ENCODE results near the gene PMM2.
"Not testable (repeated sequence)": the region's sequence is repeated elsewhere in the genome, so short reads cannot be mapped to it uniquely, and the experiment has no call there.

The PMM2 gene

DNA sequence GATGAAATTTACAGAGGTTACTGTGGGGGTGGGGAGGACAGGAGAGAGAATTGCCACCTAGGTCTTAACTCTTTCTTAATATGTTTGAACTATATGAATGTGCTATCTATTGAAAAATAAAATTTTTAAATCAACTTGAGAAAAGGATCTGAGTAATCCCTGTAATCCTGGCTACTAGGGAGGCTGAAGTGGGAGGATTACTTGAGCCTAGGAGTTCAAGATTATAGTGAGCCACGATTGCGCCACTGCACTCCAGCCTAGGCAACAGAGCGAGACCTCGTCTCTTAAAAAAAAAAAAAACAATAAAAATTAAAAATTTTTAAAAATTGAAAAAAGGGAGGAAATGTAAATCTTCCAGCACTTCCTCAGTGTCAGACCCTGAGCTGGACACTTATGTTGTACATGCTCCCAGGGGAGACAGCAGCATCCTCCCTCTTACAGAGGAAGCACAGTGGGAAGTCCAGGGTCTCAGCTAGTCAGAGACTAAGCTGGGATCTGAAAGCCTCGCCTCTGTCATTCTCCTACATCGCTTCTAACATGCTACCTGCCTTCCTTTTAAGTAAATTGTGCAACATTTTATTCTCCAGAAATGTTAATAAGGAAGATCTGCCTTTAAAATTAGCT lies 21.9 kb downstream of the PMM2 start:
- DNase-seq: no peak

GRCh38 chr16:8822403-8822802 lies 24.8 kb downstream of the PMM2 start:
- no peak for DNase-seq

- no peak for DNase-seq
Observed at GRCh38 chr16:8826278-8826879, 28.7 kb downstream of the PMM2 start.

GRCh38 chr16:8828541-8829165 lies 31.0 kb downstream of the PMM2 start:
- DNase-seq: no peak

GRCh38 chr16:8831450-8831849 lies 33.8 kb downstream of the PMM2 start:
- no peak for DNase-seq

GRCh38 chr16:8831871-8832716 lies 34.5 kb downstream of the PMM2 start:
- no peak for DNase-seq

DNA sequence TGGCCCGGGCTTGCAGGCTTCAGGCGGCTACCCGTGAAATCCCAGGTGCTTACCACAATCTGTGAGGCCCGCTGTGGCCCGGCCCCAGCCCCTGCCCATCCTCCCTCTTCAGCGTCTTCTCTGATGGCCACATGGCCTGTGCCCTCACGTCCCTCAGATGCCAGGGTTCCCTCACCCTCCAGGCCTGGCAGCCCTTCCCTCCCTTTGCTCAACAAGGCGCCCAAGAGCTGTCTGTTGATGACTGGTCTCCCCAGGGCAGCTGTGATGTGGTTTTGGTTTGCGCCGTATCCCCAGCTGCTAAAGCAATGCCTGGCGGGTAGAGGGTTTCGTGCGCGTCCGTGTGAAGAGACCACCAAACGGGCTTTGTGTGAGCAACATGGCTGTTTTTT lies 35.1 kb downstream of the PMM2 start:
- no peak for DNase-seq

GRCh38 chr16:8836797-8837196 lies 39.2 kb downstream of the PMM2 start:
- DNase-seq: not testable (repeated sequence)

GRCh38 chr16:8837594-8837993 lies 40.0 kb downstream of the PMM2 start:
- DNase-seq: not testable (repeated sequence)

- not testable (repeated sequence) for DNase-seq
Observed at GRCh38 chr16:8842016-8842415, 44.4 kb downstream of the PMM2 start.

- not testable (repeated sequence) for DNase-seq
Observed at GRCh38 chr16:8843296-8843695, 45.7 kb downstream of the PMM2 start.

DNA sequence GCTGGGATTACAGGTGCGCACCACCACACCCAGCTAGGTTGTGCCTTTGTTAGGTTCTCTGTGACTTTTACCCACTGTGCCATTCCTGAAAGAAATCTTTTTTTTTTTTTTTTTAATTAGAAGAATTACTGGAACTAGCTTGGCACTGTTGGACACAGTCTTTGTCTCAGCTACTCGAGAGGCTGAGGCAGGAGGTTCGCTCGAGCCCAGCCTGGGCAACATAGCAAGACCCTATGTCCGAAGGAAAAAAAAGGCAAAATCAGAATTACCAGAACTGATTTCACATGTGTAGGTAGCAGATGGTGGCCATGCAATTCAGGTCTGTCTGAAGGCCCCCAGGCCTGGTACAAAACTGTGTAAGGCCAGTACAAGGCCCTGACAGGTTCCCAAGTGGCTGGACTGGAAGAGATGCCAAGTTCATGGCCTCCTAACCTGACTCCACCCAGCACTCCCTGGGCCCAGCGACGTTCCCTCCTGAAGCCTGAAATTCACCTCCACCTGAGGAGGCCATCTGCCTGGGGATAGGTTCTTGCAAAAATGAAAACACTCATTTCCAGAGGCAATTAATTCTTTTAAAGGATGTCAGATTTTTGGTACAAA lies 48.2 kb downstream of the PMM2 start:
- DNase-seq: no peak

GRCh38 chr16:8846401-8846932 lies 48.8 kb downstream of the PMM2 start:
- no peak for DNase-seq

DNA sequence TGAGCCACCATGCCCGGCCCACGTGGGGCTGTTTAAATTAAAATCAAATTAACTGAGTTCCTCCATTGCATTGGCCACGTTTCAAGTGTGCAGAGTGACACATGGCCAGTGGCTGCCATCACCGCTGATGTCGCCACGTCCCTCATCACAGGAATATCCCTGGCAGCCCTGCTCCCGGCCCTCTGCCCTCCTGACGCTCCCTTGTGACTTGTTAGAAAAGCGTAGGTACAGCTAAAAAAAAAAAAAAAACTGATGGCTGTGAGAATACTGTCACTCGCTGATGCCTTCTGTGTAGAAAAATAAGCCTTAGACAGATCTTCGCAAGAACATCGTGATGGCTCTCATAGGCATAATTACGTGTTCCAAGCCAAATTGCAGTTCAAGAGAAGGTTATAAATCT lies 49.5 kb downstream of the PMM2 start:
- no peak for DNase-seq

DNA sequence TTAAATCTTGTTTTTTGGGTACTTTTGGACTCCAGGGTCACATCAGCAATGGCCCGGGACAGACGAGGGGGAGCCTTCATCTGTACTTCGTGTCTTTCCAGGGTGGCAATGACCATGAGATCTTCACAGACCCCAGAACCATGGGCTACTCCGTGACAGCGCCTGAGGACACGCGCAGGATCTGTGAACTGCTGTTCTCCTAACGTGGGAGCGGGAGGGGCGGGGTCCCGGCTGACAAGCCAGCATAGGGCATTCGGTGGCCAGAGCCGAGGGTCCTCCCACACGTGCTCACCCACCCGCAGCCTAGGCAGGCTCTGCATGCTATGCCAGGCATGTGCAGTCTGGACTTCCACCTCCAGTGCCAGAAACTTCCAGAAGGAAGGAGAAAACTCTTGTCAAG lies 50.0 kb downstream of the PMM2 start:
- no peak for DNase-seq

DNA sequence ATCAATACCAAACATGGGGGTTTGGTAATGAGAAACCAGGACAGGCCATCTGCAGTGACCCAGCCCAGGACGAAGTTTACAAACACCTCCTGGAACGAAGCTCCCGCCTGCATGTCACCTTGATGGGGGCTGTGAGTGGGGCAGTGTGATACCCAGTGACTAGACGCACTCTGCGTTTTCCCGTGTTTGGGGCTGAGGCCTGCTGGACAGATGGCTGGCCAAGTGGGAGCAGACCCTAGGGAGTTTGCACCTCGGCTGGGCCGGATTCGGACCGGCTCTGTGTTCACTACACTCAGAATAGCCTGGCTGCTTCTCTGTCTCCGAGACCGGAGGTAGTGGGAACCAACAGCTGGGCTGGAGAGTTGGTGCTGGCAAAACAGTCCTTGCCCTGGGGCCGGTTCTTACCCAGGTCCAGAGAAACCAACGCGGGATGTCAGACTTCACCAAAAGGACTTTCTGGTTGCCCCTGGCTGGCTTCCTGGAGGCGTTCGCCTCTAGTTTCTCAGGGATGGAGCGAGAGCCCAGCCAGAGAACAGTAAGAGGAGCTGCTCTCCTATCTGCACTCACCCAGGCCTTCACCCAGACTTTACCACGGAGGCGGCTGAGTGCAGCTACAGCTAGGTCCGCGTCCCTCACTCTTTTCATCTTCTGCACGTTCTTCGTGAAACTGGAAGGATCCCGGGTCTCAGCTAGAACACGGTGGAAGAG lies 50.7 kb downstream of the PMM2 start:
- DNase-seq: no peak

GRCh38 chr16:8848939-8849391 lies 51.3 kb downstream of the PMM2 start:
- no peak for DNase-seq

GRCh38 chr16:8849411-8850011 lies 51.9 kb downstream of the PMM2 start:
- no peak for DNase-seq

- DNase-seq: no peak
Observed at GRCh38 chr16:8850279-8850885, 52.7 kb downstream of the PMM2 start.

DNA sequence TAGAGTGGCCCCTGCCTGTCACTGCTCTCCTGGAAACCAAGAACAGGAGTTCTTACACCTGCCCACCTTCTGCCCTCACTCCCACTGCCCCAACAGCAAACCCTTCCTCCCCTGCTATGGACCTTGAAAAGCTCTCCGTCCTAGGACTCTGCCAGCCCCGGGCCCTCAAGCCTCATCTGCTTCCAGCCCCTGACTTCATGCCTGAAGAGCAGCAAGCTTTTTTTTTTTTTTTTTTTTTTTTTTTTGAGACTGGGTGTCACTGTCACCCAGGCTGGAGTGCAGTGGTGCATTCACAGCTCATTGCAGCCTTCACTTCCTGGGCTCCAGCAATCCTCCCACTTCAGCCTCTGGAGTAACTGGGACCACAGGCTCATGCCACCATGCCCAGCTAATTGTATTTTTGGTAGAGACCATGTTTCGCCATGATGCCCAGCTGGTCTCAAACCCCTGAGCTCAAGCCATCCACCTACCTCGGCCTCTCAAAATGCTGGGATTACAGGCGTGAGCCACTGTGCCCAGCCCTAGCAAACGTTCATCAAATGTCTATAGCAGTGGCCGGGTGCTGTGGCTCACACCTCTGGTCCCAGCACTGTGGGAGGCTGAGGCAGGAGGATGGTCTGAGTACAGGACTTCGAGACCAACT lies 54.2 kb downstream of the PMM2 start:
- DNase-seq: no peak

DNA sequence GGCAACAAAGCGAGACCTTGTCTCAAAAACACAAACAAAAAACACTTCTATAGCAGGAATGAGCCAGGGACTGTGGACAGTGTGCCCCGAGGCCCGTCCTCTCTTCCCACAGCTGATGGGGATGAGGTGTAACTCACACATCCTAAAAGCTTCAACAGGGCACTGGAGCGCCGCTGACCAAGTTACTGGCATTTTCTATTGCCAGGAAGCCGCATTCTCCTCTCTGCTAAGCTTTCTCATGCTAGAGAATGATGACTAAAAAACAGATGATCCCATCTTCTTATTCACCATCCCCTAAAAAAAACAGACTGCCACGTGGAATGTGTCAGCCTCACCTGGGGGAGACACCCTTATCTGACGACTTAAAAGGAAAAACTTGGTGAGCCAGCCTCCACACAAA lies 54.9 kb downstream of the PMM2 start:
- no peak for DNase-seq

All from T-helper 2 cell (primary cell).